Right forelimb (tissue), 1 donor: ENCODE data around the gene GRAMD1A.
"Not testable (repeated sequence)": the region's sequence is repeated elsewhere in the genome, so short reads cannot be mapped to it uniquely, and the experiment has no call there.

Source experiments
- DNase-seq: peaks from one replicate; pipeline ENCODE4 v3.0.0-alpha.2; 2018

Gene GRAMD1A

GRCh38 chr19:34979819-34980640 lies 20.1 kb upstream of the GRAMD1A start:
- DNase-seq: no peak

GRCh38 chr19:34982275-34982674 lies 17.8 kb upstream of the GRAMD1A start:
- no peak for DNase-seq

- no peak for DNase-seq
Observed at GRCh38 chr19:34983786-34984185, 16.3 kb upstream of the GRAMD1A start.

GRCh38 chr19:34984287-34984686 lies 15.8 kb upstream of the GRAMD1A start:
- no peak for DNase-seq

GRCh38 chr19:34985249-34986022 lies 14.7 kb upstream of the GRAMD1A start:
- DNase-seq: peak; percentile 69

GRCh38 chr19:34988119-34988518 lies 12.0 kb upstream of the GRAMD1A start:
- DNase-seq: no peak

GRCh38 chr19:34989298-34989697 lies 10.8 kb upstream of the GRAMD1A start:
- no peak for DNase-seq

- no peak for DNase-seq
Observed at GRCh38 chr19:34990578-34991192, 9.4 kb upstream of the GRAMD1A start.

- no peak for DNase-seq
Observed at GRCh38 chr19:34991542-34992333, 8.4 kb upstream of the GRAMD1A start.

GRCh38 chr19:34992582-34992981 lies 7.5 kb upstream of the GRAMD1A start:
- DNase-seq: not testable (repeated sequence)

- no peak for DNase-seq
Observed at GRCh38 chr19:34994286-34994642, 5.9 kb upstream of the GRAMD1A start.

GRCh38 chr19:34994643-34995541 lies 5.2 kb upstream of the GRAMD1A start:
- no peak for DNase-seq

- DNase-seq: no peak
Observed at GRCh38 chr19:34995551-34995950, 4.6 kb upstream of the GRAMD1A start.

GRCh38 chr19:34997071-34997617 lies 3.0 kb upstream of the GRAMD1A start:
- DNase-seq: no peak

GRCh38 chr19:34998224-34998623 lies 1.9 kb upstream of the GRAMD1A start:
- not testable (repeated sequence) for DNase-seq

GRCh38 chr19:34998777-34999497 lies 1.2 kb upstream of the GRAMD1A start:
- no peak for DNase-seq

GRCh38 chr19:35000338-35000646 lies 169 bp downstream of the GRAMD1A start:
- DNase-seq: no peak

GRCh38 chr19:35000647-35001501 lies 751 bp downstream of the GRAMD1A start:
- peak; percentile 64 for DNase-seq

GRCh38 chr19:35002037-35002535 lies 2.0 kb downstream of the GRAMD1A start:
- no peak for DNase-seq
